GM21367 (cell line): ENCODE measurements around the gene CEP192.
"Not testable (repeated sequence)": the region's sequence is repeated elsewhere in the genome, so short reads cannot be mapped to it uniquely, and the experiment has no call there.

Source experiments
- ATAC-seq: cut with Tn5 transposase; IDR thresholded peaks from one replicate; pipeline ENCODE4 v1.9.1; 2021; ENCODE audit not compliant: unreplicated experiment

Gene CEP192

DNA sequence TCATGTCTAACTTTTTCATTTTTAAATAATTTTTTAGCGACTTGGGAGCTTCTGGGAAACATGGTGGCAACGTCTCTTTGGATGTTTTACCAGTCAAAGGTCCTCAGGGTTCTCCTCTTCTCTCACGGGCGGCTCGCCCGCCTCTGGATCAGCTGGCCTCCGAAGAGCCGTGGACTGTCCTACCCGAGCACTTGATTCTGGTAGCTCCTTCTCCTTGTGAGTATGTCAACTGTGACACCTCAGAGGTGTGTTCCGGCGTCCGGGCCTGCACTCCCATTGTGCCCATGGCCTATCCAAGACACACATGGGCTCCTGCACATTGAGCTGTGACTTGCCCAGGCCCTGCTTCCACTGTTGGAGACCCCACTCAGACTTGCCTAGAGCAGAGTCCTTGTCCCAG lies 104.3 kb downstream of the CEP192 start:
- no peak for ATAC-seq

GRCh38 chr18:13096232-13096631 lies 105.1 kb downstream of the CEP192 start:
- ATAC-seq = no peak

DNA sequence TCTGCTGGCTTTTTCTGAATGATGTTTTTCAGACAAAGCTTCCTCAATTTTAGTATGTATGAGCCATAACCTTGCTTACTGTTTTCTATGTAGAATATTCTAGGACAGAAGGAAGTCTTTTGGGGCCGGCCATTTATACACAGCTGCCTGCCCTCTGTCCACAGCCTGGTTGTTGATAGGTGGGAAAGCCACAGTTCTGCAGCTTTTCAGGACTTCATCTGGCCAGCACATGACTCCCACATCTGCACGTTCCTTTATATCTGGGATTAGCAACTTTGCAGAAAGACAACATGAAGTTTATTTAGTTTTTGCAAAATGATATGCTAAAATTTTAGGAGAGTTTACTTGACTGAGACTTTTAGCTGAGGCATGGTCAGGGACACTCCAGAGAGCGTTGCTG lies 105.6 kb downstream of the CEP192 start:
- no peak for ATAC-seq

- not testable (repeated sequence) for ATAC-seq
Observed at GRCh38 chr18:13098104-13098503, 106.9 kb downstream of the CEP192 start.

- ATAC-seq = no peak
Observed at GRCh38 chr18:13099113-13099512, 108.0 kb downstream of the CEP192 start.

DNA sequence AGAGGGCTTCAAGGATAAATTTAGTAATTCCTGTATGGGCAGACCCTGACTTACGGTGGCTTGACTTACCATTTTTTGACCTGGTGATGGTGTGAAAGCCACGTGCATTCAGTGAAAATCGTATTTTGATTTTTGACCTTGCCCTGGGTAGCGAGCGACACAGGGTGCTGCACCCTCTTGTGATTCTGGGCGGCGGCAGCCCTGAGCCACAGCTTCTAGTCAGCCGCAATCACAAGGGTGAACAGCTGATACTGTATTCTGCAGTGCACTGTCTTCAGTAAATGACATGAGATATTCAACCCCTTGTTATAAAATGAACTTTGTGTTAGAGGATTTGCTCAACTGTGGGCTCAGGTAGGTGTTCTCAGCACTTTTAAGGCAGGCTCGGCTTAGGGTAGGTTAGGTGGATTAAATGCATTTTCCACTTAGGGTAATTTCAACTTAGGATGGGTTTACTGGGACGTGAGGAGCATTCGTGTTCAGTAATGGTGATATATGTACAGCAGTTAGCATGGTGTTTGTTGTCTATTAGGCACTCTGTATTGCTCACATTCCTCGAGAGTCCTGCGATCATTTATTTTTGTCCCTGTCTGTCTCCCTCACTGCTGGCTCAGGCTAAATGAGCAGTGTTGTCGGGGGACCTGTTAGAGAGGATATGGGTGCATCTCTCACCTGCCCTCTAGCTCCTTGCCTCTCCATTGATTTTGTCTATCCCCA lies 109.9 kb downstream of the CEP192 start:
- ATAC-seq = no peak

DNA sequence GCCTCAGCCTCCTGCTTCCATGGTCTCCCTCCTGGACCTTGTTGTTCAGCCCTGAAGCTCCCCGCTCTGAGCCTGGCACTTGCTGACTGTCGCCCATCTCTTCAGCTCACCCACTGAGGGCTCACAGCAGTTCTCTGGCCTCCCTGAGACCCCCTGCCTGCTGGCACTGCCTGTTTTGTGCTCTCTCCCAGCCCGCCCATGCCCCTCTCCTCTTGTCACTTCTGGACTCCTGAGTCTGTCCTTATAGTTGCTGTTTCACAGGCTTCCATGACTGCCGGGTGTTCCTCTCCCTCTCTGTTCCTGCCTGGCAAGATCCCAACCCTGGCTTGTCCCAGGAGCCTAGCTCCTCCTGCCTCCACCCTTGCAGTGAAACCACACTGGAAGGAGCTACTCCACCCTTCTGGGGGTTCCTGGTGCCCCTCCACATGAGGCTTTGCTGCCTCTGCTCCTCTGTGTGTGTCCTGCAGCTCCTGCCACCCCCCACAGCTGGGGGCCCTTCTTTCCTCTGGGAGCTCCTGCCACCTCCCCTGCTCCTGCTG lies 110.6 kb downstream of the CEP192 start:
- ATAC-seq = no peak

GRCh38 chr18:13103366-13103765 lies 112.2 kb downstream of the CEP192 start:
- ATAC-seq = no peak

DNA sequence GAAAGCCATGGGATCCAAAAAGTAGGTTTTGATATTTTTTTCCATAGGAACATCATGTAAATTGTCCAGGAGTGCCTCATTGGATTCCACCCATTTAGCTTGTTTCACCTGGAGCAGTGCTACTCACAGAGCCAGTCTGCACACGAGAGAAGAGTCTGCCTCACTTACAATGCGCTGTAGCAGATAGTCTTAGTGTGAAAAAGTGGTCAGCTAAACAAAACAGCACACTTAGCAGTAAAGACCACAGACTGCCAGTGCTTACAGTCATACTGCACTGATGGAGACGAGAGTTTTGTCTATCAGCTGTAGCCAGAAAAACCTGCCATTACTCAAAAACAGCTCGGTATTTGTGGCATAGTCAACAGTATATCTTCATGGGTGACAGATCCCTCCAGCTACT lies 113.9 kb downstream of the CEP192 start:
- no peak for ATAC-seq

GRCh38 chr18:13107074-13107473 lies 115.9 kb downstream of the CEP192 start:
- no peak for ATAC-seq

- ATAC-seq = no peak
Observed at GRCh38 chr18:13108330-13108729, 117.2 kb downstream of the CEP192 start.

DNA sequence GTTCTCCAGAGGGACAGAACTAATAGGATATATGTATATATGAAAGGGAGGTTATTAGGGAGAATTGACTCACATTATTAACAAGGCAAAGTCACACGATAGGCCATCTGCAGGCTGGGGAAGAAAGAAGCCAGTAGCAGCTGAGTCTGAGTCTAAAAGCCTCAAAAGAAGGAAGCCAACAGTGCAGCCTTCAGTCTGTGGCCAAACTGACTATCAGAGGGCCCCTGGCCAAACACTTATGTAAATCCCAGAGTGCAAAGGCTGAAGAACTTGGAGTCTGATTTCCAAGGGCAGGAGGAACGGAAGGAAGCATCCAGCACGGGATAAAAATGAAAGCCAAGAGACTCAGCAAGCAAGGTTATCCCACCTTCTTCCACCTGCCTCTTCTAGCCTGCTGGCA lies 119.4 kb downstream of the CEP192 start:
- ATAC-seq = no peak

DNA sequence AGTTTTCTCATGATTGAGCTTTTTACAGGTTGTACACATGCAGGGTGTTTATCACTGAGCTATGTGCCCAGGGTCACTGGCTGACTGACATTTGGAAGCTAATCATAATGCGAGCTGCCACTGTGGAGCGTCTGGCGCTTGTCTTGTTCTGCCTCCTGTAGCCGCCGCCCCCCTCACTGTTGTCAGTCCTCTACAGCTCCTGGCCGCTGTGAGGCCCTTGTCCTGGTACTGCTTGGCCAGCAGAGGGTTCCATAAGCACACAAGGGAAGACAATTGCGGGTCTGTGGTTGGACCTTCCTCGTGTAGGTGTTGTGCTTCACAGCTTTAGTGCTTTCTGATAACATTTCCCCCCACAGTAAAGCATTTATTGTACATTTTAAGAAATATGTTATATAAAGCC lies 121.8 kb downstream of the CEP192 start:
- no peak for ATAC-seq

DNA sequence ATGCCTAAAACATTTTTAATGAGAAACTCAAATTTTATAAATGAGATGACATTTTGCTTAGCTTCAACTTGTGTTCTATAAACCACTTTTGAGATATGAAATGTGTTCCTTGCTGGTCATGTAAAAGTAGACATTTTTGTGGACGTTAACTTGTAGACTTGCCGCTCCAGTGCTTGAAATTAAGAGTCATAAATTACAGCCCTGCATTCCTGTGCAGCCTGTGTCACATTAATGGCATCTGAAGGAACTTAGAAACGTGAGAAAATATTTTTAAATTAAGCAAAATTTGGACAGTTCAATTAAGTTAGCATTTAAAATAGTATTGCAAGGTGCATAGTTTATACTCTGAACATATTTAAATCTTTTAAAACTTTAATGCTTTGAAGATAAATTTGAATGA lies 129.1 kb downstream of the CEP192 start:
- no peak for ATAC-seq

GRCh38 chr18:13120983-13121441 lies 129.8 kb downstream of the CEP192 start:
- no peak for ATAC-seq

DNA sequence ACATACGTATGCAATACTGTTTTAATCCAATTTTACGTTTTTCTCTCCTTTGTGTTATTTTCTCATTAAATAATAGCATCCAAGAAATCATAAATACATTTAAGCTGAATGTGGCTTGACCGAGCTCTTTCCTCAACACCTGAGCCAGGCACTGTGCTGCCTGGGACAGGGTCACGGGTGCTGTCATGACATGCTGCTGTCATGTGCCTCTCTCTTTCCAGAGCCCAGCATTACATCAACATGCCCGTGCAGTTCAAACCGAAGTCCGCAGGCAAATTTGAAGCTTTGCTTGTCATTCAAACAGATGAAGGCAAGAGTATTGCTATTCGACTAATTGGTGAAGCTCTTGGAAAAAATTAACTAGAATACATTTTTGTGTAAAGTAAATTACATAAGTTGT lies 133.2 kb downstream of the CEP192 start:
- ATAC-seq = no peak

GRCh38 chr18:13125191-13125590 lies 134.0 kb downstream of the CEP192 start:
- ATAC-seq = no peak

GRCh38 chr18:13126966-13127598 lies 135.9 kb downstream of the CEP192 start:
- ATAC-seq = no peak

DNA sequence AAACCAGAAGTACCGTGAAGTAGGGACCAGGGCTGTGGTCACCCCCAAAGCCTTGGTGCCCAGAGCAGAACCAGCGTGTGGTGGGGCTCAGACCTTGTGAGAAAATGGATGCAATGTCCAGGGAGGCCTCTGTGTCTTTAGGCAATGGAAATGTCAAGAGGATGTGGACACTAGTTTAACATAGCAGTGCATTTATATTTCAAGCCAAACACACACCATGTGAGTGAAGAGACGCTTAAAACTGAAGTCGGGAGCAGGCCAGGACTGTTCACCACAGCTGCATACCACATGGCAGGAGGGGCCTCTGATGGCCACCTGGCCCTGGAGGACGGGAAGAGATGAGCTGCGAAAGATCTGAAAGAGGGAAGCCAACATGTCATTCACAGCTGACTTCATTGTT lies 140.1 kb downstream of the CEP192 start:
- no peak for ATAC-seq

GRCh38 chr18:13134551-13135401 lies 143.6 kb downstream of the CEP192 start:
- no peak for ATAC-seq

DNA sequence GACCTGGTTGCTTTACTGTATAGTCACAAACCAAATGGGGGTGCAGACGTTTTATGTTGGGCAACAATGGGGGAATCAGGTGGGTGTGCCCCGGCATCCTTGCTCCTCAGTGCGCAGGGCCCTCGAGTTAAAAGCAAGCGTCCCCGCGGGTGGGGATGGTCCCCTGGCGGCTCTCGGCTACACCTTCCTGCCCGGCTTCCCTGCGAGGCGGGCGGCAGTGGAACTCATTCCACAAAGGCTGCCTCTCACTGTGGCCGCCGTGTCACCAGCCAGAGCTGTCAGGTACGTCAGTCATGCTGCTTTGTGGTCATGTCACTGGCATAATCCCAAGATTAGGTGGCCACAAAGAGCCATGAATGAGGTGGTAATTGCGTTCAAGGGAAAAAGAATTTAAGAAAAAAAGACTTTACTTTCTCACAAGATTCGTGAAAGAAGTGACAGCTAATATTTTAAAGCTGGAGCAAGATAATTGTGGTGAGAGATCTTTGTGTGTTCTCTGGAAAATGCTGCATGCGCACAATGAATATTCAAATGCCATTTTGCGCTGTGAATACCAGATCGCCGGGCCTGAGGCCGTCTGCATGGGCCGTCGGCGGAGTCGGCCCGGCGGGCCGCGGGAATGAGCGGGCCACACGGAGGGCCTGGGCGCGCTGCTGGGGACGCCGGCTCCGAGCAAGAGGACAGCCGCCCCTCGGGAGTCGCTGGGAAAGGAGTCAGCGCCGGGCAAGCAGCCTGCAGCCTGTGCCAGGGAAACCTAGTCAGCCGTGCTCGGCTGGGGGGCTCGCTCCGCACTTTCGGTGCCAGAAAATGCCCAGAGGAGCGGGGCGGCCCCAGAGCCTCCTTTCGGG lies 145.1 kb downstream of the CEP192 start:
- no peak for ATAC-seq
